WI38 (cell line): ENCODE results near the gene AHCYL1.

Experiments
- H3K4me3 ChIP-seq: 2 replicates; pipeline ENCODE4 v1.5.1; 2011; ENCODE audit warnings: low read depth, mild to moderate bottlenecking, control low read depth, low read length
- TF ChIP-seq, protein P1 (sequence below): IDR thresholded peaks from 2 replicates; pipeline ENCODE4 v1.5.1; 2012; ENCODE audit warnings: low read depth, mild to moderate bottlenecking, control low read depth, low read length

AHCYL1 gene

GRCh38 chr1:109980324-109981003 is 4.1 kb upstream of the AHCYL1 start:
- TF ChIP-seq, protein P1, sequence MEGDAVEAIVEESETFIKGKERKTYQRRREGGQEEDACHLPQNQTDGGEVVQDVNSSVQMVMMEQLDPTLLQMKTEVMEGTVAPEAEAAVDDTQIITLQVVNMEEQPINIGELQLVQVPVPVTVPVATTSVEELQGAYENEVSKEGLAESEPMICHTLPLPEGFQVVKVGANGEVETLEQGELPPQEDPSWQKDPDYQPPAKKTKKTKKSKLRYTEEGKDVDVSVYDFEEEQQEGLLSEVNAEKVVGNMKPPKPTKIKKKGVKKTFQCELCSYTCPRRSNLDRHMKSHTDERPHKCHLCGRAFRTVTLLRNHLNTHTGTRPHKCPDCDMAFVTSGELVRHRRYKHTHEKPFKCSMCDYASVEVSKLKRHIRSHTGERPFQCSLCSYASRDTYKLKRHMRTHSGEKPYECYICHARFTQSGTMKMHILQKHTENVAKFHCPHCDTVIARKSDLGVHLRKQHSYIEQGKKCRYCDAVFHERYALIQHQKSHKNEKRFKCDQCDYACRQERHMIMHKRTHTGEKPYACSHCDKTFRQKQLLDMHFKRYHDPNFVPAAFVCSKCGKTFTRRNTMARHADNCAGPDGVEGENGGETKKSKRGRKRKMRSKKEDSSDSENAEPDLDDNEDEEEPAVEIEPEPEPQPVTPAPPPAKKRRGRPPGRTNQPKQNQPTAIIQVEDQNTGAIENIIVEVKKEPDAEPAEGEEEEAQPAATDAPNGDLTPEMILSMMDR, result peak; percentile 31; the same call in 1 of the 2 replicates
- H3K4me3 ChIP-seq, result no peak overlapping the region

DNA sequence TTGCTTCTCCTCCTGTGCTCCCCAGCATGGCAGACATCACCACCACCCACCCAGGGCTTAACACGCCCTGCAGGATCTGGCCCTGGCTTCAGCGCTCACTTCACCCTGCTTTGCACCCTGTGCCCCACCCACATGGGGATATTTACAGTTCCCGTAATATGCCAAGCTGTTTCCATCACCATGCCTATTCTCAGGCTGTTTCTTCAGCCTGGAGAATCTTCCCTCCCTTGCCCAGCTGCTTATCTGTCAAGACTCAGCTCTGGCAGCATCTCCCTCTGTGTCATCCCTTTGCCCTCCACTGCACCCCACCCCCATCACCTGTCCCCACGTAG is 3.6 kb upstream of the AHCYL1 start:
- H3K4me3 ChIP-seq, result no peak overlapping the region
- TF ChIP-seq, protein P1, result no peak

- no peak overlapping the region for H3K4me3 ChIP-seq
Observed at GRCh38 chr1:109983380-109984189, 980 bp upstream of the AHCYL1 start.

DNA sequence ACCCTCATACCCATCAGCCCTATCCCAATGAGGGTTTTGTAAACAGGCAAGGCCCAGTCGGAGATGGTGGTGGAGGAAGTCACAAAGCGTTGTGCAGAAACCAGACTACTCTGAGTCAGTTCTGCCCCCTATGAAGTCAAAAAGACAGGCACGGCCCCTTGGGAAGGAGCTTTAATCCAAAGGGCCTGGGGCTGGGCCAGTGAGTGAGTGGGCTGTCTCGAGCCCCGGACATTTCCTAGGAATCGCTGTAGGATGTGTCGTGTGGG is 442 bp upstream of the AHCYL1 start:
- no peak overlapping the region for H3K4me3 ChIP-seq
- TF ChIP-seq, protein P1, result no peak

More at GRCh38 chr1:109983380-109984189, 980 bp upstream of the AHCYL1 start:
- TF ChIP-seq, protein P1, result no peak

- TF ChIP-seq, protein P1, result no peak
- H3K4me3 ChIP-seq, result peak overlapping the region; percentile 94
Observed at GRCh38 chr1:109985247-109986053, 885 bp downstream of the AHCYL1 start.

DNA sequence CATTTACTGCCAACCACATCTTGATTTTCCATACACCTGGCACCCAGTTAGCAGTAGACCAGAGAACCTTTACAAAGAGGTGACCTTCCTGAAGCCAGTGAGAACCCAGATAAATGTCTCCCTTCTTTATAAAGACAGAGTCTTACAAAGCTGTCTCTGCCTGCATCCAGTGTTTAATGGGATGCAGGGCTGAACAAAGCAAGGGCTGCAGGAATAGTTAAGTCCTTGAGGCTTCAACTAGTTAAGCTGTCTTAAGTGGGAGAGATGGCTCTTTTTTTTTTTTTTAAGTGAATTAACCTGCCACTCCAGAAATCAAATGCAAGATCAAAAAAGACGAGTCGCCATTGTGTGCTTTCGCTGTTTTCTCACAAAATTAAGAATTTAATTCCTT is 1.5 kb downstream of the AHCYL1 start:
- TF ChIP-seq, protein P1, result no peak
- peak overlapping the region; percentile 94 for H3K4me3 ChIP-seq
